SU-DHL-6 (cell line): ENCODE measurements around the gene TBPL2.

Source experiments
- CTCF ChIP-seq: fragments of 200-600 bp; sonication (generic); IDR thresholded peaks from one replicate; pipeline ENCODE4 v1.5.1; 2017; ENCODE audit warnings: antibody characterized with exemption, mild to moderate bottlenecking, low read length, moderate library complexity; ENCODE audit not compliant: insufficient read depth, poor library complexity, severe bottlenecking
- EZH2phosphoT487 ChIP-seq: fragments of 200-600 bp; sonication (generic), shearing (Covaris generic); conservative IDR thresholded peaks from 2 replicates; pipeline ENCODE4 v1.6.1; 2018; ENCODE audit warnings: mild to moderate bottlenecking, antibody characterized with exemption, low read length, moderate library complexity, mixed read lengths

- TF ChIP-seq CTCF: no peak
- no peak for TF ChIP-seq EZH2phosphoT487
Measured at GRCh38 chr14:55411426-55412389, 28.7 kb downstream of the TBPL2 start, which contains the start of gene ATG14.
